Liver (tissue), 9 donors: ENCODE data around the gene MPP7. TPM values are rescaled to one million over a fixed set of nuclear protein-coding genes. Genes with fewer than 3 reads are reported as not detected.
"Not testable (repeated sequence)": the region's sequence is repeated elsewhere in the genome, so short reads cannot be mapped to it uniquely, and the experiment has no call there.

Source experiments
- DNase-seq: peaks from one replicate; pipeline ENCODE4 v3.0.0-alpha.2; 2017; ENCODE audit warnings: low spot score
- H3K27ac ChIP-seq, 2 donors: one replicate each; pipeline ENCODE4 v1.7.0; 2013; ENCODE audit warnings: inconsistent platforms in 2 of 2, low read length in 2 of 2, control low read depth in 1 of 2, low read depth in 1 of 2, mild to moderate bottlenecking in 1 of 2
- H3K27me3 ChIP-seq, 4 donors: one replicate each; pipeline versions ENCODE4 v1.6.1 to v1.7.0; 2013; ENCODE audit warnings: low read length in 3 of 4, inconsistent platforms in 1 of 4, mild to moderate bottlenecking in 1 of 4, moderate library complexity in 1 of 4; ENCODE audit not compliant: control insufficient read depth in 4 of 4, insufficient read depth in 4 of 4
- H3K36me3 ChIP-seq, 4 donors: one replicate each; pipeline versions ENCODE4 v1.6.1 to v1.7.0; 2013; ENCODE audit warnings: low read length in 3 of 4, mild to moderate bottlenecking in 3 of 4, low read depth in 1 of 4, moderate library complexity in 1 of 4; ENCODE audit not compliant: control insufficient read depth in 4 of 4, insufficient read depth in 3 of 4
- H3K4me1 ChIP-seq, 4 donors: one replicate each; pipeline versions ENCODE4 v1.6.1 to v1.7.0; 2013; ENCODE audit warnings: low read length in 3 of 4, mild to moderate bottlenecking in 3 of 4, moderate library complexity in 1 of 4; ENCODE audit not compliant: control insufficient read depth in 4 of 4, insufficient read depth in 4 of 4
- H3K4me3 ChIP-seq, 3 donors: one replicate each; pipeline versions ENCODE4 v1.6.1 to v1.7.0; 2013; ENCODE audit warnings: low read length in 3 of 3, control low read depth in 1 of 3, low read depth in 1 of 3, mild to moderate bottlenecking in 1 of 3
- H3K9ac ChIP-seq, 2 donors: one replicate each; pipeline ENCODE4 v1.7.0; 2013; ENCODE audit warnings: low read length in 2 of 2, mild to moderate bottlenecking in 2 of 2, moderate library complexity in 2 of 2, control low read depth in 1 of 2, low read depth in 1 of 2
- H3K9me3 ChIP-seq, 4 donors: one replicate each; pipeline versions ENCODE4 v1.6.1 to v1.7.0; 2013; ENCODE audit warnings: low read length in 3 of 4; ENCODE audit not compliant: control insufficient read depth in 4 of 4
- EGR1 ChIP-seq, 2 donors: IDR thresholded peaks; 2 replicates each; pipeline ENCODE4 v1.6.1; 2016 to 2018; ENCODE audit warnings: antibody characterized with exemption in 2 of 2, low read depth in 2 of 2
- FOXA1 ChIP-seq: IDR thresholded peaks from 2 replicates; pipeline ENCODE4 v1.6.1; 2016; ENCODE audit warnings: antibody characterized with exemption
- FOXA2 ChIP-seq: IDR thresholded peaks from 2 replicates; pipeline ENCODE4 v1.6.1; 2016; ENCODE audit warnings: antibody characterized with exemption
- GABPA ChIP-seq, 2 donors: IDR thresholded peaks in 1 of 2; conservative IDR thresholded peaks in 1 of 2; 2 replicates each; pipeline ENCODE4 v1.6.1; 2016; ENCODE audit warnings: antibody characterized with exemption in 2 of 2, mild to moderate bottlenecking in 1 of 2, moderate library complexity in 1 of 2
- HNF4A ChIP-seq, 2 donors: conservative IDR thresholded peaks; 2 replicates each; pipeline ENCODE4 v1.6.1; 2016; ENCODE audit warnings: antibody characterized with exemption in 2 of 2, mild to moderate bottlenecking in 2 of 2
- HNF4G ChIP-seq: IDR thresholded peaks from 2 replicates; pipeline ENCODE4 v1.6.1; 2016; ENCODE audit warnings: antibody characterized with exemption
- JUND ChIP-seq, 2 donors: IDR thresholded peaks; 2 replicates each; pipeline ENCODE4 v1.6.1; 2016; ENCODE audit warnings: antibody characterized with exemption in 2 of 2
- NR2F2 ChIP-seq: IDR thresholded peaks from 2 replicates; pipeline ENCODE4 v1.6.1; 2016; ENCODE audit warnings: antibody characterized with exemption
- RAD21 ChIP-seq, 2 donors: IDR thresholded peaks; 2 replicates each; pipeline ENCODE4 v1.6.1; 2016; ENCODE audit warnings: antibody characterized with exemption in 2 of 2, mild to moderate bottlenecking in 2 of 2
- RXRA ChIP-seq, 2 donors: IDR thresholded peaks; 2 replicates each; pipeline ENCODE4 v1.6.1; 2017 to 2018; ENCODE audit warnings: antibody characterized with exemption in 2 of 2, mild to moderate bottlenecking in 1 of 2
- SP1 ChIP-seq: IDR thresholded peaks from 2 replicates; pipeline ENCODE4 v1.6.1; 2018; ENCODE audit warnings: antibody characterized with exemption, mild to moderate bottlenecking
- TAF1 ChIP-seq: conservative IDR thresholded peaks from 2 replicates; pipeline ENCODE4 v1.6.1; 2016; ENCODE audit warnings: antibody characterized with exemption, mild to moderate bottlenecking
- YY1 ChIP-seq: IDR thresholded peaks from 2 replicates; pipeline ENCODE4 v1.6.1; 2016; ENCODE audit warnings: antibody characterized with exemption, mild to moderate bottlenecking
- WGBS: extraction: QIAGEN DNeasy Blood & Tissue Kit; methylation state at CpG from one replicate; pipeline ENCODE4 v1.1.7; 2013; 5-methylcytosine and 5-hydroxymethylcytosine counted together
- polyA plus RNA-seq, 2 donors: library from polyadenylated mRNA; stranded (reverse) in 1 of 2; unstranded in 1 of 2; fragments of 200-250 nt in 1 of 2; fragments of >200 nt in 1 of 2; fragmentation: Nextera tagmentation in 1 of 2; extraction: Ambion mirVana in 1 of 2; gene quantifications; one replicate each; pipeline versions ENCODE4 v1.2.1 to v1.2.3, GENCODE V29; 2013 to 2015
- total RNA-seq, 2 donors: library from RNA; depleted of rRNA; stranded (reverse); fragments of >200 nt; gene quantifications; one replicate each; pipeline ENCODE4 v1.2.3, GENCODE V29; 2014
- TF ChIP-seq, protein P1 (sequence below): IDR thresholded peaks from 2 replicates; pipeline ENCODE4 v1.6.1; 2016; ENCODE audit warnings: antibody characterized with exemption
- TF ChIP-seq, protein P2 (sequence below): IDR thresholded peaks from 2 replicates; pipeline ENCODE4 v1.6.1; 2016; ENCODE audit warnings: antibody characterized with exemption
- TF ChIP-seq, protein P3 (sequence below): fragments of 150-350 bp; IDR thresholded peaks from 2 replicates; pipeline ENCODE4 v1.5.1; 2017; ENCODE audit warnings: improper control_type of control experiment, low read depth, low read length; ENCODE audit not compliant: missing input control
- TF ChIP-seq, protein P4 (sequence below): IDR thresholded peaks from 2 replicates; pipeline ENCODE4 v1.6.1; 2016; ENCODE audit warnings: antibody characterized with exemption
- TF ChIP-seq, protein P5 (sequence below): IDR thresholded peaks from 2 replicates; pipeline ENCODE4 v1.6.1; 2016; ENCODE audit warnings: antibody characterized with exemption, mild to moderate bottlenecking
- donor health status: healthy.
- donor health status: healthy.
- donor health status: healthy.
- donor health status: healthy.
- donor health status: healthy.

Gene MPP7
- total and polyA plus RNA-seq, 4 donors: 0.69 to 3.8 (median 2.5) TPM

DNA sequence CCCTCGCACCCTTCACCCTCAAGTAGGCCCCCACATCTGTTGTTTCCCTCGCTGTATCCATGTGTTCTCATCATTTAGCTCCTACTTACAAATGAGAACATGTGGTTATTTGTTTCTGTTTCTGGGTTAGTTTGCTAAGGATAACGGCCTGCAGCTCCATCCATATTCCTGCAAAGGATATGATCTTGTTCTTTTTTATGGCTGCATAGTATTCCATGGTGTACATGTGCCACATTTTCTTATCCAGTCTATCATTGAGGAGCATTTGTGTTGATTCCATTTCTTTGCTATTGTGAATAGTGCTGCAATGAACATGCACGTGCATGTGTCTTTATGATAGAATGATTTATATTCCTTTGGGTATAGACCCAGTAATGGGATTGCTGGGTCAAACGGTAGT, 38.8 kb upstream of the MPP7 start:
- 89% methylated on average over 5 of the region's 5 CpGs for WGBS
- not testable (repeated sequence) for H3K27me3 ChIP-seq

DNA sequence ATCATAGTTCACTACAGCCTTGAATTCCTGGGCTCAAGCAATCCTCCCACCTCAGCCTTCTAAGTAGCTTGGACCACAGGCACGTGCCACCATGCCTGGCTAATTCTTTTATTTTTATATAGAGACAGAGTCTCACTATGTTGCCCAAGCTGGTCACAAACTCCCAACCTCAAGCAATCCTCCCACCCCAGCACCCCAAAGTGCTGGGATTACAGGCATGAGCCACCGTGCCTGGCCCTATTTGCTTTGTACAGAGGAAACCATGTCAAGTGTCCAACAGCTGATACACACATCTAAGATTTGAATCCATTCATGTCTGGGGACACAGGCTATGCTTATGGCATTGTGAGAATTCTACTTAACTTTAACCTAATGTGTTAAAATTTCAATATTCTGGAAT, 29.9 kb upstream of the MPP7 start:
- H3K4me3 ChIP-seq: no peak overlapping the region

More for the DNA sequence above, 38.8 kb upstream of the MPP7 start:
- H3K27ac ChIP-seq, H3K4me3 ChIP-seq, H3K9me3 ChIP-seq, DNase-seq, H3K36me3 ChIP-seq, H3K9ac ChIP-seq, H3K4me1 ChIP-seq: not testable (repeated sequence)

More for the DNA sequence above, 29.9 kb upstream of the MPP7 start:
- Histone ChIP-seq H3K9ac (no peak overlapping the region), H3K36me3 (no peaks in the 10 kb centered on the region), H3K27ac (no peak overlapping the region), H3K4me1 (no peaks in the 10 kb centered on the region), H3K9me3 (no peaks in the 10 kb centered on the region), H3K27me3 (no peaks in the 10 kb centered on the region)
- WGBS: 80% methylated on average over 2 of the region's 2 CpGs
- TF ChIP-seq, protein P1, sequence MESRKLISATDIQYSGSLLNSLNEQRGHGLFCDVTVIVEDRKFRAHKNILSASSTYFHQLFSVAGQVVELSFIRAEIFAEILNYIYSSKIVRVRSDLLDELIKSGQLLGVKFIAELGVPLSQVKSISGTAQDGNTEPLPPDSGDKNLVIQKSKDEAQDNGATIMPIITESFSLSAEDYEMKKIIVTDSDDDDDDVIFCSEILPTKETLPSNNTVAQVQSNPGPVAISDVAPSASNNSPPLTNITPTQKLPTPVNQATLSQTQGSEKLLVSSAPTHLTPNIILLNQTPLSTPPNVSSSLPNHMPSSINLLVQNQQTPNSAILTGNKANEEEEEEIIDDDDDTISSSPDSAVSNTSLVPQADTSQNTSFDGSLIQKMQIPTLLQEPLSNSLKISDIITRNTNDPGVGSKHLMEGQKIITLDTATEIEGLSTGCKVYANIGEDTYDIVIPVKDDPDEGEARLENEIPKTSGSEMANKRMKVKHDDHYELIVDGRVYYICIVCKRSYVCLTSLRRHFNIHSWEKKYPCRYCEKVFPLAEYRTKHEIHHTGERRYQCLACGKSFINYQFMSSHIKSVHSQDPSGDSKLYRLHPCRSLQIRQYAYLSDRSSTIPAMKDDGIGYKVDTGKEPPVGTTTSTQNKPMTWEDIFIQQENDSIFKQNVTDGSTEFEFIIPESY: no peak
- TF ChIP-seq HNF4G (no peak), RXRA (IDR thresholded peaks at IDR 0.05) (no peak), RAD21 (IDR thresholded peaks at IDR 0.05) (no peak), HNF4A (conservative IDR thresholded peaks at IDR 0.05) (no peak), JUND (IDR thresholded peaks at IDR 0.05) (no peak), TAF1 (no peak), NR2F2 (no peak), EGR1 (IDR thresholded peaks at IDR 0.05; ENCODE audit: low read depth in 2 of 2) (no peak), YY1 (no peak), FOXA1 (no peak), FOXA2 (no peak), SP1 (no peak), GABPA (IDR thresholded peaks at IDR 0.05 in 1 of 2, conservative IDR thresholded peaks at IDR 0.05 in 1 of 2) (no peak)
- TF ChIP-seq, protein P2, sequence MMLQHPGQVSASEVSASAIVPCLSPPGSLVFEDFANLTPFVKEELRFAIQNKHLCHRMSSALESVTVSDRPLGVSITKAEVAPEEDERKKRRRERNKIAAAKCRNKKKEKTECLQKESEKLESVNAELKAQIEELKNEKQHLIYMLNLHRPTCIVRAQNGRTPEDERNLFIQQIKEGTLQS: no peak
- TF ChIP-seq, protein P3, sequence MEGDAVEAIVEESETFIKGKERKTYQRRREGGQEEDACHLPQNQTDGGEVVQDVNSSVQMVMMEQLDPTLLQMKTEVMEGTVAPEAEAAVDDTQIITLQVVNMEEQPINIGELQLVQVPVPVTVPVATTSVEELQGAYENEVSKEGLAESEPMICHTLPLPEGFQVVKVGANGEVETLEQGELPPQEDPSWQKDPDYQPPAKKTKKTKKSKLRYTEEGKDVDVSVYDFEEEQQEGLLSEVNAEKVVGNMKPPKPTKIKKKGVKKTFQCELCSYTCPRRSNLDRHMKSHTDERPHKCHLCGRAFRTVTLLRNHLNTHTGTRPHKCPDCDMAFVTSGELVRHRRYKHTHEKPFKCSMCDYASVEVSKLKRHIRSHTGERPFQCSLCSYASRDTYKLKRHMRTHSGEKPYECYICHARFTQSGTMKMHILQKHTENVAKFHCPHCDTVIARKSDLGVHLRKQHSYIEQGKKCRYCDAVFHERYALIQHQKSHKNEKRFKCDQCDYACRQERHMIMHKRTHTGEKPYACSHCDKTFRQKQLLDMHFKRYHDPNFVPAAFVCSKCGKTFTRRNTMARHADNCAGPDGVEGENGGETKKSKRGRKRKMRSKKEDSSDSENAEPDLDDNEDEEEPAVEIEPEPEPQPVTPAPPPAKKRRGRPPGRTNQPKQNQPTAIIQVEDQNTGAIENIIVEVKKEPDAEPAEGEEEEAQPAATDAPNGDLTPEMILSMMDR: no peak
- TF ChIP-seq, protein P4, sequence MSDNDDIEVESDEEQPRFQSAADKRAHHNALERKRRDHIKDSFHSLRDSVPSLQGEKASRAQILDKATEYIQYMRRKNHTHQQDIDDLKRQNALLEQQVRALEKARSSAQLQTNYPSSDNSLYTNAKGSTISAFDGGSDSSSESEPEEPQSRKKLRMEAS: no peak
- TF ChIP-seq, protein P5, sequence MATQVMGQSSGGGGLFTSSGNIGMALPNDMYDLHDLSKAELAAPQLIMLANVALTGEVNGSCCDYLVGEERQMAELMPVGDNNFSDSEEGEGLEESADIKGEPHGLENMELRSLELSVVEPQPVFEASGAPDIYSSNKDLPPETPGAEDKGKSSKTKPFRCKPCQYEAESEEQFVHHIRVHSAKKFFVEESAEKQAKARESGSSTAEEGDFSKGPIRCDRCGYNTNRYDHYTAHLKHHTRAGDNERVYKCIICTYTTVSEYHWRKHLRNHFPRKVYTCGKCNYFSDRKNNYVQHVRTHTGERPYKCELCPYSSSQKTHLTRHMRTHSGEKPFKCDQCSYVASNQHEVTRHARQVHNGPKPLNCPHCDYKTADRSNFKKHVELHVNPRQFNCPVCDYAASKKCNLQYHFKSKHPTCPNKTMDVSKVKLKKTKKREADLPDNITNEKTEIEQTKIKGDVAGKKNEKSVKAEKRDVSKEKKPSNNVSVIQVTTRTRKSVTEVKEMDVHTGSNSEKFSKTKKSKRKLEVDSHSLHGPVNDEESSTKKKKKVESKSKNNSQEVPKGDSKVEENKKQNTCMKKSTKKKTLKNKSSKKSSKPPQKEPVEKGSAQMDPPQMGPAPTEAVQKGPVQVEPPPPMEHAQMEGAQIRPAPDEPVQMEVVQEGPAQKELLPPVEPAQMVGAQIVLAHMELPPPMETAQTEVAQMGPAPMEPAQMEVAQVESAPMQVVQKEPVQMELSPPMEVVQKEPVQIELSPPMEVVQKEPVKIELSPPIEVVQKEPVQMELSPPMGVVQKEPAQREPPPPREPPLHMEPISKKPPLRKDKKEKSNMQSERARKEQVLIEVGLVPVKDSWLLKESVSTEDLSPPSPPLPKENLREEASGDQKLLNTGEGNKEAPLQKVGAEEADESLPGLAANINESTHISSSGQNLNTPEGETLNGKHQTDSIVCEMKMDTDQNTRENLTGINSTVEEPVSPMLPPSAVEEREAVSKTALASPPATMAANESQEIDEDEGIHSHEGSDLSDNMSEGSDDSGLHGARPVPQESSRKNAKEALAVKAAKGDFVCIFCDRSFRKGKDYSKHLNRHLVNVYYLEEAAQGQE: no peak
- DNase-seq: no peak
